SU-DHL-6 (cell line): ENCODE results near the gene RASSF3.

Experiments used
- EZH2phosphoT487 ChIP-seq: fragments of 200-600 bp; sonication (generic), shearing (Covaris generic); conservative IDR thresholded peaks from 2 replicates; pipeline ENCODE4 v1.6.1; 2018; ENCODE audit warnings: mild to moderate bottlenecking, antibody characterized with exemption, low read length, moderate library complexity, mixed read lengths
- TF ChIP-seq, protein P1 (sequence below): fragments of 200-600 bp; sonication (generic); IDR thresholded peaks from one replicate; pipeline ENCODE4 v1.5.1; 2017; ENCODE audit warnings: antibody characterized with exemption, mild to moderate bottlenecking, low read length, moderate library complexity; ENCODE audit not compliant: insufficient read depth, poor library complexity, severe bottlenecking

- TF ChIP-seq EZH2phosphoT487, result no peak
- TF ChIP-seq, protein P1, sequence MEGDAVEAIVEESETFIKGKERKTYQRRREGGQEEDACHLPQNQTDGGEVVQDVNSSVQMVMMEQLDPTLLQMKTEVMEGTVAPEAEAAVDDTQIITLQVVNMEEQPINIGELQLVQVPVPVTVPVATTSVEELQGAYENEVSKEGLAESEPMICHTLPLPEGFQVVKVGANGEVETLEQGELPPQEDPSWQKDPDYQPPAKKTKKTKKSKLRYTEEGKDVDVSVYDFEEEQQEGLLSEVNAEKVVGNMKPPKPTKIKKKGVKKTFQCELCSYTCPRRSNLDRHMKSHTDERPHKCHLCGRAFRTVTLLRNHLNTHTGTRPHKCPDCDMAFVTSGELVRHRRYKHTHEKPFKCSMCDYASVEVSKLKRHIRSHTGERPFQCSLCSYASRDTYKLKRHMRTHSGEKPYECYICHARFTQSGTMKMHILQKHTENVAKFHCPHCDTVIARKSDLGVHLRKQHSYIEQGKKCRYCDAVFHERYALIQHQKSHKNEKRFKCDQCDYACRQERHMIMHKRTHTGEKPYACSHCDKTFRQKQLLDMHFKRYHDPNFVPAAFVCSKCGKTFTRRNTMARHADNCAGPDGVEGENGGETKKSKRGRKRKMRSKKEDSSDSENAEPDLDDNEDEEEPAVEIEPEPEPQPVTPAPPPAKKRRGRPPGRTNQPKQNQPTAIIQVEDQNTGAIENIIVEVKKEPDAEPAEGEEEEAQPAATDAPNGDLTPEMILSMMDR, result no peak
Observed at GRCh38 chr12:64671681-64672080, 61.4 kb downstream of the RASSF3 start.
